ENCODE results near the gene DDX47.
"Not testable (repeated sequence)": the region's sequence is repeated elsewhere in the genome, so short reads cannot be mapped to it uniquely, and the experiment has no call there.

Gene DDX47

DNA sequence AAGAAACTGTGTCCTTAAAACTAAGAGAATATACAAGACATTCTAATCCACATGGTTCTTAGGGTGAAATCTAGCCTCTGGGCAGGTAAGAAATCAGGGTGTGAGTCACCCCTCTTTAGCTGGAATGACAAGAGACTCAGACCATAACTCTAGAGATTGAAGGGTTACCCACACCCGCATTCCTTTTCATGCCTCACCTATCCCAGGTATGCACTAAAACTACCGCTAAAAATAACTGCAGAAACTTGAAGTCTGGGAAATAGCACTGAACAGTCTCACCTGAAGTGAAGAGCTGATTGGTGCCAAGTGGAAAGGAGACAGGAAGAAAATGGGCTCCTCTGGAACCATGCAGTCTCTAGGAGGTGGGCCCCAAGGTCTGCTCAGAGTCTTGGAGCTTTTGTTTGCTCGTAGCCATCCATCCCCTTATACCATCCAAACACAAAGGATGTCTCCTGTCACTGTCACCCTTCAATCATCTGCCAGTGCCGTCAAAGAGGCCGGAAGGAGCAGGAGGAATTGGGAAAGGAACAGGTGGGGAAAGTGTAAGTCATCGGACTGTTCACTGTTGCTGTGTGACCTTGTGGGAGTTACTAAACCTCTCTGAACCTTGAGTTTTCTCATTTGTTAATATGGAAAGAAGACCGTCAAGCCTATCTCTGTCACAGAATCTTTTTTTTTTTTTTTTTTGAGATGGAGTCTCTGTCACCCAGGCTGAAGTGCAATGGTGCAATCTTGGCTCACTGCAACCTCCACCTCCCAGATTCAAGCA, 22.4 kb downstream of the DDX47 start:
- H3K27me3 ChIP-seq (ENCODE audit: insufficient read depth, low read depth, severe bottlenecking) = no peaks in the 10 kb centered on the region
- H3K4me3 ChIP-seq (ENCODE audit: low read depth, low read length) = no peak overlapping the region
- no peak overlapping the region for H3K27ac ChIP-seq
- TF ChIP-seq, protein P1, sequence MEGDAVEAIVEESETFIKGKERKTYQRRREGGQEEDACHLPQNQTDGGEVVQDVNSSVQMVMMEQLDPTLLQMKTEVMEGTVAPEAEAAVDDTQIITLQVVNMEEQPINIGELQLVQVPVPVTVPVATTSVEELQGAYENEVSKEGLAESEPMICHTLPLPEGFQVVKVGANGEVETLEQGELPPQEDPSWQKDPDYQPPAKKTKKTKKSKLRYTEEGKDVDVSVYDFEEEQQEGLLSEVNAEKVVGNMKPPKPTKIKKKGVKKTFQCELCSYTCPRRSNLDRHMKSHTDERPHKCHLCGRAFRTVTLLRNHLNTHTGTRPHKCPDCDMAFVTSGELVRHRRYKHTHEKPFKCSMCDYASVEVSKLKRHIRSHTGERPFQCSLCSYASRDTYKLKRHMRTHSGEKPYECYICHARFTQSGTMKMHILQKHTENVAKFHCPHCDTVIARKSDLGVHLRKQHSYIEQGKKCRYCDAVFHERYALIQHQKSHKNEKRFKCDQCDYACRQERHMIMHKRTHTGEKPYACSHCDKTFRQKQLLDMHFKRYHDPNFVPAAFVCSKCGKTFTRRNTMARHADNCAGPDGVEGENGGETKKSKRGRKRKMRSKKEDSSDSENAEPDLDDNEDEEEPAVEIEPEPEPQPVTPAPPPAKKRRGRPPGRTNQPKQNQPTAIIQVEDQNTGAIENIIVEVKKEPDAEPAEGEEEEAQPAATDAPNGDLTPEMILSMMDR (IDR thresholded peaks at IDR 0.05; ENCODE audit: low read depth, low read length) = no peak
- H3K9me3 ChIP-seq (ENCODE audit: severe bottlenecking) = no peaks in the 10 kb centered on the region
- DNase-seq = no peak
- peaks cover 19% of the 10 kb centered on the region for H3K36me3 ChIP-seq

DNA sequence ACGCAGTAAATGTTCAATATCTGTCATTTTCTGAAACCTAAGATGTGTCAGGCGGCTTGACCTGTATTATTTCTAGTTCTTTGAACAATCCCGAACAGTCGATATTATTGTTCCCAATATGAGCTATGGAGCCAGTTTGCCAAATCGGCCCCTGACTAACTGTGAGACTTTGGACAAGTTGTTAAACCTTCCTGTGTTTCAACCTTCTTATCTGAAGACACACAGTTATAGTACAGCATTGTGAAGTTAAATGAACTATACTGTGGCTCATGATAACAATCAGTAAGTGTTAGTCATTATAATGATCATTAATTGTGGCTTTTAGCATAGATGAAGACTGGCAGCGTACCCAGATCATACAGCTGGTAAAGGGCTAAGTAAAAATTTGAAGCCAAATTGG, 23.4 kb downstream of the DDX47 start:
- Histone ChIP-seq H3K27ac (no peak overlapping the region), H3K36me3 (peaks cover 16% of the 10 kb centered on the region), H3K27me3 (ENCODE audit: insufficient read depth, low read depth, severe bottlenecking) (no peaks in the 10 kb centered on the region), H3K4me3 (ENCODE audit: low read depth, low read length) (no peak overlapping the region), H3K9me3 (ENCODE audit: severe bottlenecking) (no peaks in the 10 kb centered on the region)
- no peak for DNase-seq
- TF ChIP-seq, protein P1 (IDR thresholded peaks at IDR 0.05; ENCODE audit: low read depth, low read length) = no peak

DNA sequence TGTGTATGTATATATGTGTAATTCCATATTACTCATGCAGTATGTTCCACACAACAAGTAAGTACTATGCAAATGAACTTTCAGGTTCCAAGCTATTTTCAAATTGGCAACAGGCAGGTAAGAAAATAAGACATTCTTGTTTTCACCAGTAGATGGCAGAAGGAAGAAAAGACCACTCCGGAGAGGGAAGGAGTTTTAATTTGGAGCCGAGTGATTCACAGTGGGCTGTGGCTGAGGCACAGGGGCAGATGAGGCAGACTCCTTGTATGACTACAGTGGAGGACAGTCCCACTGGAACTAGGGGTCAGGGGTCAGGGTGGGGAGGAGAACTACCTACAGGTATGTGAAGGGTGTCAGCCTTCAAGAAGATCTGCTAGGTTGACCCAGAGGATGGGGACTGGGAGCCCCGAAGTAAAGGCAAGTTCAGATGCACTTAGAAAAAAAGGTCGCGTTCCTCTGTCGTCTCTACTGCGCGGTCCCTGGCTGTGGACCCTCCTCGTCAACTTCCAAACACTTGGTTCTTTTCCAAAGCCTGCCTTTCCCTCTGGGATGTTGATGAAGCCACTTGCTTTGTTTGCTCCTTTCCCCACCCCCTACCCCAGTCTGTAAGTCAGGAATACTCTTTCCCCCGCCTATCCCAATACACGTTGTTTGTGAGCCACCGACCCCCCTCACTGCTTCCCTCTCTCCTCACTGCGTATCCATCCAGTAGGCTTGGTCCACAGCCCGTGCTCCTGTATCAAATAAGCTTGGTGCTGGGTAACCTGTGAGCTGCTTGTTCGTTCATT, 24.1 kb downstream of the DDX47 start:
- Histone ChIP-seq H3K4me3 (ENCODE audit: low read depth, low read length) (no peak overlapping the region), H3K9me3 (ENCODE audit: severe bottlenecking) (no peaks in the 10 kb centered on the region), H3K27ac (no peak overlapping the region), H3K27me3 (ENCODE audit: insufficient read depth, low read depth, severe bottlenecking) (no peaks in the 10 kb centered on the region), H3K36me3 (peaks cover 13% of the 10 kb centered on the region)
- DNase-seq = peak; percentile 19
- TF ChIP-seq, protein P1 (IDR thresholded peaks at IDR 0.05; ENCODE audit: low read depth, low read length) = peak; percentile 50

DNA sequence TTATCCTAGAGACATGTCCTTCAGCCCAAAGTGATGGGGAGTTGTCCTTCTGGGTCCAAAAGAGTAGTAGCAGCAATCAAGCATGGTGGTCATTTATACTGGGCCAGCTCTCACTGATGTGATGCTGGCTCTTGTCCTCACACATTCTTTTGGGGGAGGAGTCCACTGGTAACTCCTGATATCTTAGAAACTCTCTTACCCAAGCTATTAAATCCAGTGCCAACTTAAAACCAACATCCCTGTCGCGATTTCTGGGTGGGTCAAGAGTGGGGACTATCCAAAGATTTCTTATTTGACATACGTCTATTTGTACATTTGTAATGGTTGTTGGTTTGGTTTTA, 24.6 kb downstream of the DDX47 start:
- Histone ChIP-seq H3K27ac (no peak overlapping the region), H3K9me3 (ENCODE audit: severe bottlenecking) (no peaks in the 10 kb centered on the region)
- TF ChIP-seq, protein P1 (IDR thresholded peaks at IDR 0.05; ENCODE audit: low read depth, low read length) = no peak

DNA sequence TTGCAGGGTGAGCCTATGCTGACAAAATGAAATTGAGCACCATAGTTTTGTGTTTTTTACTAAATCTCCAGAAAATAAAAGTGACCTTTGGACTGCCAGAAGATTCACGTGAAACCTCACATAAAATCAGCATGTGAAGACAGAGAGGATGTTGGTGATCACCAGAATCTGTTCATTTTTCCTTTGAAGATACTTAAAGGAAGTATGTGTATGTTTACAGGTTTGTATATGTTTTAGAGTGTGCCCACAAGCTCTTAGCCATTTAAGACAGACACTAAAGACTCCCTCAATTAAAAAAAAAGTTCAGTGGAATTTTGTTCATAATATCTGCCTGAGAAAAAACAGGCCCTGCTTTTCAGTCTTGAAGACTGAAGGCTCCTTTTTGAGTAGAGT, 25.9 kb downstream of the DDX47 start:
- Histone ChIP-seq H3K27me3 (ENCODE audit: insufficient read depth, low read depth, severe bottlenecking) (no peaks in the 10 kb centered on the region), H3K9me3 (ENCODE audit: severe bottlenecking) (no peaks in the 10 kb centered on the region)
- TF ChIP-seq, protein P1 (IDR thresholded peaks at IDR 0.05; ENCODE audit: low read depth, low read length) = no peak

More for the DNA sequence above, 24.6 kb downstream of the DDX47 start:
- H3K36me3 ChIP-seq = peaks cover 10% of the 10 kb centered on the region
- no peaks in the 10 kb centered on the region for H3K27me3 ChIP-seq (ENCODE audit: insufficient read depth, low read depth, severe bottlenecking)
- no peak overlapping the region for H3K4me3 ChIP-seq (ENCODE audit: low read depth, low read length)
- no peak for DNase-seq

DNA sequence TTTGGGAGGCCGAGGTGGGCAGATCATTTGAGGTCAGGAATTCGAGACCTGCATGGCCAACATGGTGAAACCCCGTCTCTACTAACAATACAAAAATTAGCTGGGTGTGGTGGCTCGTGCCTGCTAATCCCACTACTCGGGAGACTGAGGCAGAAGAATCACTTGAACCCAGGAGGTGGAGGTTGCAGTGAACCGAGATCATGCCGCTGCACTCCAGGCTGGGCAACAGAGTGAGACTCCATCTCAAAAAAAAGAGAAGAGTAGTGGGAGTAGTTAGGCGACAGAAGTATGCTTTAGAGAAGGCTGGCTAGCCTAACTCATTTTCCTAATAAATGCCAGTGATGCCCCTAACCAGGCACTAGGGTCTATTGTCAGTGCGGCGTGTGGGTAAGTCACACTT, 26.3 kb downstream of the DDX47 start:
- DNase-seq; H3K27ac ChIP-seq; H3K36me3 ChIP-seq; H3K27me3 ChIP-seq (ENCODE audit: insufficient read depth, low read depth, severe bottlenecking); H3K9me3 ChIP-seq (ENCODE audit: severe bottlenecking); H3K4me3 ChIP-seq (ENCODE audit: low read depth, low read length): not testable (repeated sequence)

More for the DNA sequence above, 25.9 kb downstream of the DDX47 start:
- Histone ChIP-seq H3K36me3 (no peaks in the 10 kb centered on the region; the same call in 1 of the 2 replicates), H3K27ac (no peak overlapping the region), H3K4me3 (ENCODE audit: low read depth, low read length) (no peak overlapping the region)
- no peak for DNase-seq
